HG03442 (cell line): ENCODE data around the gene PCBP2.
A peak's percentile ranks its signal among the peaks of the same experiment; 100 is the strongest.

Experiments
- ATAC-seq: cut with Tn5 transposase; IDR thresholded peaks from one replicate; pipeline ENCODE4 v1.9.1; 2021; ENCODE audit warnings: mild to moderate bottlenecking, moderate library complexity; ENCODE audit not compliant: unreplicated experiment

The PCBP2 gene

GRCh38 chr12:53506881-53507602 lies 55.1 kb downstream of the PCBP2 start, which contains the start of gene NPFF:
NPFF (minus strand) TSS chr12:53507484; CDS start chr12:53507474, 10 bp downstream.
- no peak for ATAC-seq

GRCh38 chr12:53507603-53507885 lies 55.6 kb downstream of the PCBP2 start:
- ATAC-seq: no peak

GRCh38 chr12:53508534-53509170 lies 56.8 kb downstream of the PCBP2 start:
- ATAC-seq: peak; percentile 84

- ATAC-seq: no peak
These were observed 58.4 kb downstream of the PCBP2 start for GRCh38 chr12:53510181-53510812.

GRCh38 chr12:53513712-53514410 lies 62.0 kb downstream of the PCBP2 start:
- ATAC-seq: no peak

- ATAC-seq: no peak
These were observed 62.9 kb downstream of the PCBP2 start for GRCh38 chr12:53514628-53515290.

GRCh38 chr12:53515291-53515680 lies 63.4 kb downstream of the PCBP2 start:
- no peak for ATAC-seq

- no peak for ATAC-seq
These were observed 65.0 kb downstream of the PCBP2 start for GRCh38 chr12:53516758-53517455.

GRCh38 chr12:53518381-53518780 lies 66.5 kb downstream of the PCBP2 start:
- ATAC-seq: no peak

- no peak for ATAC-seq
These were observed 71.2 kb downstream of the PCBP2 start for GRCh38 chr12:53523131-53523530.

- no peak for ATAC-seq
These were observed 72.6 kb downstream of the PCBP2 start for GRCh38 chr12:53524476-53524875.

GRCh38 chr12:53530061-53530460 lies 78.2 kb downstream of the PCBP2 start:
- ATAC-seq: no peak
